GOT3 (cell line): ENCODE data around the gene NLGN1.
"Not testable (repeated sequence)": the region's sequence is repeated elsewhere in the genome, so short reads cannot be mapped to it uniquely, and the experiment has no call there.

Experiments
- DNase-seq: peaks from one replicate; lab custom pipeline; 2025; ENCODE audit warnings: mixed read lengths; lab: John Stamatoyannopoulos, UW

The NLGN1 gene

DNA sequence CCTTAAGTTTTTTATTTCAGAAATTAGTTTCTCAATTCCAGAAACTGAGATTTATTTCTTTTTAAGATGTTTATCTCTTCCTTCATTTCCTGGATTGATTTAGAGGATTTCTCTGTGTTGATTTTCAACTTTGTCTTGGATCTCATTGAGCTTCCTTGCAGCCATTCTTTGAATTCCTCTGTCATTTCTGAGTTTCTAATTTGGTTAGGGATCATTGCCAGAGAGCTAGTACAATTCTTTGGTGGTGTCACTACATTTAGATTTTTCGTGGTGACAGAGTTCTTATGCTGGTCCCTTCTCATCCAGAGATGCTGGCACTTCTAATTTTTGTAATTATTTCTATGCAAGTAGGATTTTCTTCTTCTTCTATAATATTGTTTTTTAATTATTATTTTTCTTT, 770.5 kb downstream of the NLGN1 start:
- no peak for DNase-seq

DNA sequence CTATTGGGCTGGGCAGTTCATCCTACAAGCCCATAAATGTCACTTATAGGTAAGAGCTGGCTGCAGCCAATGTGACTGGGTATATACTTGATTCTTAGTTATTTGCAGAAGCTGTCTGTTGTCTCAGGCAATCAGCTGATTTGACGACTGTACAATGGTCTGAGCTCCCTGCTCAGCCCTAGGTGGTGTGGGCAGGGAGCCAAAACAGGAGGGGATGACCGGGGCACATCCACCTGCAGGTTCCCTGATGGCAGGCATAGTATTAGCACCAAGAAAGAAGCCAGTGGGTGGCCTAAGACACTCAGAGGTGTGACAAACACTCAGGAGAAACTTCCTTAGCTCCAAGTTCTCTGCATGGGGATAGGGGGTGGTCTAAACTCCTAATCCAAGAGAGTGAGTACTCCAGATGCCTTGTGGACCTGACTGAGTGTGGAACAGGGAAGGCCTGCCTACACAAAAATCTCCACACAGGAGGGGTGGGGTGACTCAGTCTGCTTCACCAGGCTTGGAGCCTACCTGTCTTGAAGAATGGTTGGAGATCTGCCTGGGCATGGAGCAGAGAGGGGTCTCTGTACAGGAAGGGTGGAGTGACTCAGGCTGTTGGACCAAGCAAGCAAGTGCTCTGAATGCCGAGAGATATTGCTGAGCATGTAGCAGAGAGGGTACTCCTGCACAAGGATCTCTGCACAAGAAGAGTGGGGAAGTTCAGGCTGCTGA, 771.2 kb downstream of the NLGN1 start:
- no peak for DNase-seq

DNA sequence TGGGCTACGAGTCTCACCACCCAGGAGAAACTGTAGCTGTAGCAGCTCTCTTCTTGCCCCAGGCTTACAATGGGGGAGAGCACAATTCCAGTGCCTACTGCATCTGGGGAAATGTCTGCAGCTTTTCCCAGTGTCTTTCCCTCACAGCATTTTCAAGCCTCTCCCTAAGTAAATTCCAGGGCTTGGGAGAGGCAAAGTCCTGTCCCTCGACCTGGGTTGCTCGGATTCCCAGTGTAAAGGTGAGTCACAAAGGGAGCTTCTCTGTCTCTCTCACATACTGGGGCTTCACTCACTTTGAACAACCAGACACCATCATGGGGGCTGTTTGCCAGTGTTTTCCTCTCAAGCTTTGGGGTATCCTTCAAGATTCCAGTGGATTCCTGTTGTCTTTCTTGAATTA, 772.2 kb downstream of the NLGN1 start:
- no peak for DNase-seq

DNA sequence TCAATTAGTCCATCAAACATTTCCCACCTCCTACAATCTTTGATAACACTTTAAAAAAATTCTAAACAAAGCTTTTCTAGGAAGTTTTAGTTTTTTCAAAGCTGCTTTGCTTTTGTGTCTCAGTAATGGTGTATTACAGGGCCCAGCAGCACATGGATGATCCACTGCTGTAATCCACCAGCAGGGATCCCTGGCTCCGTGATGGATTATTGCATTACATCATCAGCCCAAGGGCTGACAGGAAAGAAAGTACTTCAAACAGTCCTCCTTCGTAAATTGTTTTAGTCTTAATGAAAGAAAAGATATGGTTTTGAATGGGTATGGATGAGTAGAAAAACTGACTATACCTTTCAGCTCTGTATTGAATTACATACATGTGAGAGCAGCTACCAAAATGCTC, 772.7 kb downstream of the NLGN1 start:
- DNase-seq: no peak

DNA sequence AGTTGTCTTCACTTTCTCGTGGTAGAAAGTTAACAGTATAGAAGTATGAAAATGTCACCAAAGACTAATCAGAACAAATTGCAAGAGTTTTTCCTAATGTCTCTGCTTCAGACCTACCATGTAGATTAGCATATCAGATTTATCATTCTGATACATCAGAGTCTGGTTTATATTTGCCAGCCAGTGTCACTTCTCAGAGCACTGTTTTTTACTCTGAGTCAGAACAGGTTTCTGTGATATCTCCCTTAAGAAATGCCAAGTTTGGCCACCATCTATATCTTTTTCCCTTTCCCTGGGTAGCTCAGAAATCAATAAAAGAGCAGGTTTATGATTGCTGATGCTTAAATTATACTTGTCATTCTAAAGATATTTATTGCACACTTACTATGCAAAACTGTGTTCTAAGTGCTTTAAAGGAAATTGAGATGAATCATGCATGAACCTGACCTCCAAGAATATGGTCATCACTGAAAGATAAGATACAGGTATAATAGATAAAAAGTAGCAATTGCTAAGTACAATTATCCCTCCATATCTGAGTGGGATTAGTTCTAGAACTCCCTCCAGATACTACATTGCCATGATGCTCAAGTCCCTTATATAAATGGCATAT, 788.9 kb downstream of the NLGN1 start:
- no peak for DNase-seq

DNA sequence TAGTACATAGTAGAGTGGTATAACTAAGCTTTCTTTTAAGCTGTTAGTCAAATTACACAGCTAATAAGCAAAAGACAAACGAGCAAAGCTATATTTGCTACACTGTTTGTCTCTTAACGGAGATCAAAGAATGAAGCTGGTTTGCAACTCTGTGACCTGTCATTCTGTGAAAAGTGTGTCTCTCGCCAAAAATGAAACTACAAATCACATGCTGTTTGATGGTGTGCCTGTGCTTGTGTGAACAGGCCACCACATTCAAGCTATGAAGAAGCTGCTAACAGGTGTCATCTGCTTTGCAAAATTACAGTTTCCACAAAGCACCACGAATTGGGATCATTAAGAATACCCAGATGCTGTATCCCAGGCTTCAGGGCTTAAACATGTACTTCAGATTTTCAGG, 793.8 kb downstream of the NLGN1 start:
- no peak for DNase-seq

DNA sequence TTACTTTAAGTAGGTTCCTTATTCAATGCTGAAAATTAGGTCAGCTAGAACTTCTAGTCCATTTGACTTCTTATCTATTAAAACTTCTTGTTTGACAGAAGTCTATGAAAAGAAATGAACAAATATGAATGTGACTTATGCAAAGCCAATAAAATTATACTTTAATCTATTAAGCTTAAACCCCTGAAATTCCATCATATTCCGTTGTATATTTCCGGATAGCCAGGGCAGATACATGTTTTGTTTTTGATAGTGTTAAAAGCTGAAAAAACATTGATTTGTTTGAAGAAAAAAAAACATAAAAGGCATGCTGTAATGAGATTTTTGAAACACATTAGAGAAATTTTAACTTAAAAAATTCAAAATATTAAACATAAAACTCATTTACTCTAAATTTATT, 794.4 kb downstream of the NLGN1 start:
- no peak for DNase-seq

DNA sequence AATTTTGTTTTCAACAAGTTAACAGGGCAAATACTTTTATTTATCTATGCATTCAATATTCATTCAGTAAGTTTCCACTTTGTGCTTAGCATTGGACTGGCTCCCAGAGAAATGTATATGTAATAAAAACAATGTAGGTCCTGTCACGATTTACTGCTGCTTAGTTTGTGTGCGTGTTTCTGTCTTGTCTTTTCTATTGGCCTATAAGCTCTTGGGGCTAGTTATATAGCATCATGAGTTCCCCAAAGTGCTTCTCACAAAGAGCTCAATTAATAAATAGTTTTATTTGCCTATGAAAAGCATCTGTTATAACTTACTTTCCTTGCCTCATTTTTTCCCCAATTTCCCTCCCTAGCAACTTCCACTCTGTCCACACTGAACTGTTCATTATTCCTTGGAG, 794.9 kb downstream of the NLGN1 start:
- DNase-seq: no peak

DNA sequence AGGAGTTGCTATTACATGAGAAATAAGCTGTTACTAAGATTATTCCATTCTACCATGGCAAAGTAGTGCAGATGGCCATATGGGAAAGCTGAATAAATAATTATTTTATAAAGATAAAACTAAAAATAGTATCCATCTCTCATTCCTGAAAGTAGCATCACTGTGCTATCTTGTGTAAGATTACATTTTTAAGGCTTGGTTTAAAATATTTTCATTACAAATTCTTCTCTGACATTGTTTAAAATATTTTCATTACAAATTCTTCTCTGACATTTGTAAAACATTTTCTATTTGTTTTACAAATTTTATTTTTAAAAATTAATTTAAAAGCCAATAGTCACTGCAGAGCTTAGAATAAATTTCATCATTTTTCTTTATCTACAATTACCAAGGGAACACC, 796.1 kb downstream of the NLGN1 start:
- no peak for DNase-seq

DNA sequence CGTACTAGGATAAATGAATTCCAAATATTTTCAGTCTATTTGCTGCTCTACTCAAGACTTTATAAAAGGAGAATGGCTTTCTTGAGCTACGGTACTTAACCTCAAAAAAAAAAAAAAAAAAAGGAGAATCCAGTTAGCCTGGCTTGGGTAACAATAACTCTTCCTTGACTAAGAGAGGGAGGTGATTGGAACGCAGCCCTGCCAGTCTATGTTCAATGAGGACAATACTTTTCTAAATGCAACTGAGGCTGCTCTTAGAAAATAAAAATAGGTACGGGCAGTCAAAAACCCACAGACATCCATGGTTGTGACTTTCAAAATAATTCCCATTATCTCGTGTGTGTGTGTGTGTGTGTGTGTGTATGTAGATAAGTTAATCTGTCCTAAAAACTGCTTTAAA, 799.9 kb downstream of the NLGN1 start:
- no peak for DNase-seq

DNA sequence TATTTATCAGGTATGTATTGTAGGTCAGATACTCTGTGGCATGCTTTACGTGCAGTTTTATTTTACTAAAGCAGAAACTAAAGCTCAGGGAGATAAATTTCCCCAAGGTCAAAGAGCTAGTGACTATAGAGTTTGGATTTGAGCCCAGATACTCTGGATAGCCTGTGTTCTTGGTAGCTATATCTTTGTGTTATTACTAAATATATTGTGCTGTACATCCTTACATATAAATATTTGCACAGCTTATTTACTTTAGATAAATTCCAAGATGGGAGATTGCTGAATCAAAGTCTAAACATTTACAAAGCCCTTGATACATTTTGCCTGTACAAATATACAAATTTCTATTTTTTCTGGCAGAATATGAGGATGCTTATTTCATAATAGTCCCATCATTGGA, 800.7 kb downstream of the NLGN1 start:
- no peak for DNase-seq

DNA sequence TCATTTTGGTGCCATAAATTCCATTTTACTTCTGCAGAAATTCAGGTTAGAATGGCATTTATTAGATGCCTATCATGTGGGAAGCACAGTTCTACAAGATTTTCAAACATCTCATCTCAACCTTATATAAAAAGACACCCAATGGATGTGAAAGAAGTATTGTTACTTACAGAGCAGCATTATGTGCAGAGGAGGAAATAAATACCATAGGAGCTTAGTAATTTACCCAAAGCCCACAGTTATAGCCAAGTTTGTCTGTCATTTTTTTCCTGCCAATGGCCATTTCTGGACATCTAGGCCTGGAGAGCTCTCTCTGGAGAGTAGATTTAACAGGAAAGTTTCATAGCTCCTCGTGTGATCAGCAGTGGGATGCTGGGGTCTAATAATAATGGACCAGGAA, 802.2 kb downstream of the NLGN1 start:
- no peak for DNase-seq

DNA sequence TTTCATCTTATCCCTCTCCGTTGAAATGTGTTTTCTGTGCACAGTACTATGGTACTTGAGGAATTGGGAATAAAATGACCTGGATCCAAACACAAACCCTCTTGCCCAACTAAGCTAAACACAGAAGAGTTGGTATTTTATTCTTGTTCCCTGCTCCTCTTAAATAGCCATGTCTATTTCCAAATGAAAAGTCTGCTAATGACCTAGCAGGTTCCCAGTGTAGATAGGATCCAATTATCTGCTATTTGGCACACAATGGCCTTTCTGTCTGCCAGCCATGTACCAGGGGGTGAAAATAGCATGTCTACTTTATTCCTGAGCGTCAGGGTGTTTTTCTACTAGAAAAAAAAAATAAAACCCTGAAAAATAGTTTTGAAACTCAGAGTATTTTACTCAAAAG, 804.6 kb downstream of the NLGN1 start:
- no peak for DNase-seq

DNA sequence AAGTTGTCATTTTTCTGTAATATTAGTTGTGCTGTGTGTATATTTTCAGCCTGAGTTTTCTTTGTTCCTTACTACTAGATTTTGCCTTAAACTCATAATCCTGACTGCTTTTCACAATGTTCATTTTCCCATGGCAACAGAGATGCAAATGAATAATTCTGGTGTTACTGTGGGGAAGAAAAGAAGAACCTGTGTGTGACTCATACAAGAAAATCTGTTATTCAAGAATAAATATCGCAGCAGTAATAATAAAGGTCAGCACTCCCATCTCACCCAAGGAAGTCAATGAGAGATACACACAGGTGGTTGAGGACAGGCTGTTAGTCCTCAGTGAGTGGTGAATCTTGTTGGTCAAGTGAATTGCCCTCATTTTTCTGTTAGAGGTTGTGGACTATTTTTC, 805.0 kb downstream of the NLGN1 start:
- DNase-seq: no peak

DNA sequence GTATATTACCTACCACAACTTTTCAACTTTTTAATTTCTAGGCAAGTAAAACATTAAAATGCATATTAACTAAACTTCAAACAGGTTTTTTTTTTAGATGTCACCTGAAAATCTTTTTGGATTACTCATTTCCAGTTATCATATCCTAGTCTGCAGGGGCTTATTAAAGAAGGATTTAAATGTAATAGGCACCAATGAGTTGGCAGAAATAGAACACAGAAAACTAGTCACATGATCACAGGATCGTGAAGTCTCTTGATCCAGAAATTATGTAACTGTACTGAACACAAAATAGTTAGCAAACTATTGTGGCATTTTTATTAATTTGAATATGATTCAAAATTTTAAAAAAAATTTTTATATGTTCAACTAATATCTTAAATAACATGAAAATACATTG, 807.2 kb downstream of the NLGN1 start:
- DNase-seq: no peak

DNA sequence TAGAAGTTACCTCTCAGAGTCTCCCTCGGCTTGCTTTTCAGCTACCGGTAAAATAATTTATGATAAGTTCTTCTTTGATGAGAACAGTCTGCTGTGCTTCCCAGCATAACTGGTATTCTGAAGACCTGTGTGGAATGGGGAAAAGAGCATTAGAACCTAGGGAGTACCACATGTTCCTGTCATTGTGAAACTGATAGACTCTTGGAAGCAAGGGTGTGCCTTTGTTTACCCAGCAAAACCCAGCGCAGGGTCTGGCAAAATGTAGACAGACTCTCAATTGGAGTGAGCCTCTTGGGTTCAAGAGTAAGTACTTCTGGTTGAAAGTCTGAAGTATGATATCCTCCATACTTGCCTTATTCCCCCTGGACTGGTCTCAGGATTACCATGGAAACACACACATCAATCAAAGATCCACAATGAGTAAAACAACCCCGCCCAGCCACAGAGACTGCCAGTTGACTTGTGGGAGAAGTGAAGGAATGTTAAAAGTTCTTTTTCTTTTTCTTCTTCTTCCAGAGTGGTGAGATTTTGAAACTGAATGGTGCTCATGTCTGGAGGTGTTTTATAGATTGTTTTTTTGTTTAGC, 809.2 kb downstream of the NLGN1 start:
- DNase-seq: no peak

DNA sequence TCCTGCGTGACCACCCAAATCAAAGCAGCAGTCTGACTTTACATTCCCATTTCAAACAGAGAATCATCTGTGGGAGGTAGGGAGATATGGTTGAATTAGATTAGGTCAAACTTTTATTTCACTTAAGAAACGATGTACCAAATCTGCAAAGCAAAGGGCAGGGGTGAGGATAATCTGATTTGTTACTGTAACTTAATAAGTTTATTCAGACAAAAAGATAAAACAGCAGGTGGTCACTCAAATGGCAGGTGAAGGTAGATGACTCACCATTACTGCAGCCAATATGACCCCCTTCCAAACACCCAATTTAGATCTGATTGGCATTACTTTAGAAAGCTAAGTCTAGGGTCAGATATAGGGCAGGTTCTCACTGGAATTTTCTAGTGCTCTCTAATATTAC, 810.6 kb downstream of the NLGN1 start:
- no peak for DNase-seq

DNA sequence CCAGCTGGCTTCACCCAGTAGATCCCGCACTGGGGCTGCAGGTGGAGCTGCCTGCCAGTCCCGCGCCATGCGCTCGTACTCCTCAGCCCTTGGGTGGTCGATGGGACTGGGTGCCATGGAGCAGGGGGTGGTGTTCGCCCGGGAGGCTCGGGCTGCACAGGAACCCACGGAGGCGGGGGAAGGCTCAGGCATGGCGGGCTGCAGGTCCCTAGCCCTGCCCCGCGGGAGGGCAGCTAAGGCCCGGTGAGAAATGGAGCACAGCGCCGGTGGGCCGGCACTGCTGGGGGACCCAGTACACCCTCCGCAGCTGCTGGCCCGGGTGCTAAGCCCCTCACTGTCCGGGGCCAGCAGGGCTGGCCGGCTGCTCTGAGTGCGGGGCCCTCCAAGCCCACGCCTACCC, 814.4 kb downstream of the NLGN1 start:
- DNase-seq: not testable (repeated sequence)

DNA sequence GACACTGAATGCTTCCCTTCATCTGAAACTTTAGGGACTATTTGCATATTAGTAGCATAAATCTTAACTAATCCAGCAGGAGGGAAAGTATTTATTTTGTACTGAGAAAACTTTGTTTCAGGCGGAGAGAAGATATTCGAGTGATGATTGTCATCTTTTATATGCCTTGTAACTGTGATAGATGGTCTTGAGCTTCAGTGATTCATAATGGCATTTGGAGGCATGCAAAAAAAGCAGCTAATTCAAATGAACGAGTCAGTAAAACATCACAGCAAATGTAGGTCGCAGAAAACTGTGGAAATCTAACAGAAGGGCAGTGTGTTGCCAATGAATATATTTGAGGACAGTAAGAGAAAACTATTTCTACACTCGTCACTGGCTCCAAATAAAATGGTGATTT, 817.9 kb downstream of the NLGN1 start:
- DNase-seq: no peak

DNA sequence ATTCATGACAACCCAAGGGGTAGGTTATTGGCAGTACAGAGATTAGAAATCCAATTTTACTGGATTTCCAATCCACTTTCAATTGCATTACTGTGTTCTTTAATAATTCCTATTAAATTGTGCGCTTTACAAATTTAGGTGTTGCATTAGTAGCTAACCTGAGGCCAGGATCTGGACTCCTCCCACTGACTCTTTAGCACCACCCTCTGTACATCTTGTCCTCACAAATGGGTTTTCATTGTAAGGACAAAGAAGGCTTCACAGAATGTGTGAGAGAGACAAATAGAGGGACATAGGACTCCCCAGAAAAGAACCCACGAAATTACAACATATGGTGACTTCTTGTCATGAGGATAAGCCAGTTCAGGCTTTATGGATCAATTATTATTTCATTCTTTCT, 818.5 kb downstream of the NLGN1 start:
- DNase-seq: no peak

DNA sequence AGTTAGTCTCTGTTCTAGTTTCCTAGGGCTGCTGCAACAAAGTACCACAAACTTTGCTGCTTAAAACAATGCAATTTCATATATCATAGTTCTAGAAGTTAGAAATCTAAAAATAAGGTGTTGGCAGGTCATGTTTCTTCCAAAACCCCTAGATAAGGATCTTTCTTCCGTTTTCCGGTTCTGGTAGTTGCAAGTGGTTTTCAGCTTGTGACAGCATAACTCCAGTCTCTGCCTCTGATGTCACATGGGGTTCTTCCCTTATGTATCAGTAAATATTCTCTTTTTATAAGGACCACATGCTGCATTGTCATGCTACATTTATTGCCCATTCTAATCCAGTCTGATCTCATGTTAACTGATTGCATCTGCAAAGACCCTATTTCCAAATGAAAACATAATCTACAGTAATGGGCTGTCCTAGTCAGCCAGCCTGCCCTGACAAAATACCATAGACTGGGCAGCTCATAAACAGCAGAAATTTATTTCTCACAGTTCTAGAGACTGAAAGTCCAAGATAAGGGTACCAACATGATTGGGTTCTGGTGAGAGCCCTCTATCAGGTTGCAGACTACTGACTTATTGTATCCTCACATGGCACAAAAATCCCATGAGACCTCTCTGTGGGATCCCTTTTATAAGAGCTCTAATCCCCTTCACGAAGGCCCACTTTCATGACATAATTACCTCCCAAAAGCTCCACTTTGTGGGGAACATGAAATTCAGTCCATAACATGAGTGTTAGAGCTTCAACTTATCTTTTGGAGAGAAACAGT, 819.6 kb downstream of the NLGN1 start:
- no peak for DNase-seq

DNA sequence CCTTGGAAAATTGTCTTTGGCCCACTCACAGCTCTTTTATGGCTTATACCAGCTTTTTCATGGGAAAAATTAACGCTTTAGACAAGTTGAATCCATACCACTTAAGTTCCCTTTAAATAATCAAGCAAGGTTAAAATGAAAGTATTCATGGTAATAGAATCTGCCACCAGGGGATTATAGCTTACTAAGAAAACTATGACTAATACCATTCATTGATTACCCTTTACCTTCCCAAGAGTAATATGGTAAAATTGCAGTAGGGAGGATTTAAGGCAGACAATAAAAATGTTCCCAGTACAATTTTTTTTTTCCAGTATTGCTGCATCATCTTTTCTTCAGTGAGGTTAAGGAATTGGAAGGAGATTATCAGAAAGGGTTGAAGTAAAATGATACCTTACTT, 820.5 kb downstream of the NLGN1 start:
- no peak for DNase-seq

DNA sequence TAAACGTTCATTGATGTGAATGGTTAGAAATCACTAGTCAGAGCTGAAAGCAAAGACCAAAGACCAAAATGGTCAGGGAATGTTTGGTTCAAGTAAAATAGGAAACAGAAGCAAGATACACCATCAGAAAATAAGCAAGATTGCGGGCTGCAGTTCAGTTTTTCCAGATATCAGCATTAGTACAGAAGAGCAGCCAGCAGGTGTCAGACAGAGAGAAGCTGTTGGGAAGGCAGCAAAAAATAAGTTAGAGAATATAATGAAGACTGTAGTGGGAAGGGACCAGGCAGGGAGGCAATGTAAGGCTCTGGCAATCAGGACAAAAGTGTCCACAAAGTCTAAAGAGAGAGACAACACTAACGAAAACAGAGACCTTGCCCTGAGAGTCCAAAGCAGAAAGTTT, 822.2 kb downstream of the NLGN1 start:
- DNase-seq: no peak
